CD4-positive, alpha-beta T cell treated with Interferon alpha-2 for 1 hour (primary cell): ENCODE data around the gene OTOR.

Experiments
- DNase-seq, 2 donors: peaks; one replicate each; pipeline ENCODE4 v3.0.0-alpha.2; 2020 to 2022

Gene OTOR

DNA sequence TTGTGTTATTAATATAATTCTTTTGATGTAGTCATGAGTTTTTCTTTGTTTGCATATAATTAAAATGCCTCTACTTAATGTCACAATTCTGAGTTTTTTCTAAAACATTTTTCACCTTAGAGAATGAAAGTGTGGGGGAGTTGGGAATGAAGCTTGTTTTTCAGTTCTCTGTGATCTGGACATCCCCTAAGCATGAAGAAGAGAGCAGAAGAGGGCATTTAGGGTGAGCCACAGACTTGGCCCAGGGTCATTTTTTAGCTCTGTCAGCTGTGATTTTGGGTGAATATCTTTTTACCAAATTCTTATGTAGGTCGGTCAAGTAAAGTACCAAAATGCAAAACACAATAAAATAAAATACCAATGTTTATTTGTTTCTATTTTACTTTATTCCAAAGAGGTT is 3.9 kb downstream of the OTOR start:
- no peak for DNase-seq

DNA sequence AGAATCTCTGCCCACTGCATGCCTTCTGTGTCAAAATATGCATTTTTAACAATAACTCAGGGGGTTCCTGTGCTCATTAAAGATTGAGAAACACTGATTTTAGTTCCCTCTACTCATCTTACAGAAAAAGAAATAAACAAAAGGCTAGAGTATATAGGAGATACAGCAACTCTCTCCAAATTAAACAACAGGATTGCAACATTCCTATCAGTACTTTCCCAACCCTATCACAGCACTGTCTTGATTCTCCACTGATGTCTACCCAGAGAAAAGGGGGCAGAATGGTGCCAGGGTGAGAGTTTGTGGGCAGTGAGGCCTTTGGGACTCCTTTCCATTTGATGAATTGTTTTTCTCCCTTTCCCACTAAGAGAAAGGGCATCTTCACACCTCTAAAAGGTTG is 4.7 kb downstream of the OTOR start:
- no peak for DNase-seq

DNA sequence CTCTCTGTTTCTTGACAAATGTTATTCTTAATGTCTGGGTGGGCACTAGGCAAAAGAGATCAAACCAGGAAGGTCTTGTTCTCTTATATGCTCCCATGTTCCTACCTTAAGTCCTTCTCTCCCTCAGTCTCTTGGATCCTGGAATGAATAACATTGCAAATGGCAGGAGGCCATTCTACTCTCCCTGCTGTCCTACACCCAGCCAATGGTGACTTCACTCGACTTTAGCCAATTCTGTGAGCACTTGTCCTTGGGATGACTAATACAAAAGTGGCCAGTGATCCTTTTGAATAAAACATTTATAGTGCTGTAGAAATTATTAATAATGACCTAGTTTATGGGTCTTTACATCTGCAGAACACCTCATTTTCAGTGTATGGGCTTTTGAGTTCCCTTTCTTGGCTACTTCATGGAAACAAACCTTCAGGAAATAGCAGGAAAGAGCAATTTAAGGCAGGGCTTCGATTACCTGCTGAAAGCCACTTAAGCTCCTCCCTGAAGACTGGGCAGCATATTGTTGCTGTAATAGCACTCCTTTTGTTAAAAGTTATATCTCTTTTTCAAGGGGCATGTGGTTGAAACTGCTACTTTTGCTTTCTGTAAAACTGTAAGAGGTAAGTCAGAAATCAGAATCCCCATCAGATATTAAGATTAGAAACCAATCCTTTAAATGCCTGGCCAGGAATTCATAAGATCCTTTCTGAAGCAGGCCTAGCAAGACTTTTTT is 10.5 kb downstream of the OTOR start:
- no peak for DNase-seq

DNA sequence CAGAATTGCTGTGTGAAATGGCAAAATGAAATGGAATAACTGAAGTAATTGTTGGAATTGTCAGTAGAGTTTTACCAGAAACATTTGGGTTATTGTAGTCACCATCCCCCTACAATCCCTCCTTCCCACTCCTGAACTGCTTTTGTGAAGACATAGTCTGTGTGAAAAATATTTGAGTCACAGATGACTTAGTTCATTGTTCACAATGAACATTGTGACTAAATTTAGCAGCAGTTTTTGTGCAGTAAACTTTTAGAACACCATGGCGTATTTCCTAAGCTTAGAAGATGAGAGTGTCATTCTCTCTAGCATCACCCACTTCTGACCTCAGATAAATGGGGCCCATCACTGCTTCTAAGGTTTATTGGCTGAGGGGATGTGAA is 11.0 kb downstream of the OTOR start:
- no peak for DNase-seq

DNA sequence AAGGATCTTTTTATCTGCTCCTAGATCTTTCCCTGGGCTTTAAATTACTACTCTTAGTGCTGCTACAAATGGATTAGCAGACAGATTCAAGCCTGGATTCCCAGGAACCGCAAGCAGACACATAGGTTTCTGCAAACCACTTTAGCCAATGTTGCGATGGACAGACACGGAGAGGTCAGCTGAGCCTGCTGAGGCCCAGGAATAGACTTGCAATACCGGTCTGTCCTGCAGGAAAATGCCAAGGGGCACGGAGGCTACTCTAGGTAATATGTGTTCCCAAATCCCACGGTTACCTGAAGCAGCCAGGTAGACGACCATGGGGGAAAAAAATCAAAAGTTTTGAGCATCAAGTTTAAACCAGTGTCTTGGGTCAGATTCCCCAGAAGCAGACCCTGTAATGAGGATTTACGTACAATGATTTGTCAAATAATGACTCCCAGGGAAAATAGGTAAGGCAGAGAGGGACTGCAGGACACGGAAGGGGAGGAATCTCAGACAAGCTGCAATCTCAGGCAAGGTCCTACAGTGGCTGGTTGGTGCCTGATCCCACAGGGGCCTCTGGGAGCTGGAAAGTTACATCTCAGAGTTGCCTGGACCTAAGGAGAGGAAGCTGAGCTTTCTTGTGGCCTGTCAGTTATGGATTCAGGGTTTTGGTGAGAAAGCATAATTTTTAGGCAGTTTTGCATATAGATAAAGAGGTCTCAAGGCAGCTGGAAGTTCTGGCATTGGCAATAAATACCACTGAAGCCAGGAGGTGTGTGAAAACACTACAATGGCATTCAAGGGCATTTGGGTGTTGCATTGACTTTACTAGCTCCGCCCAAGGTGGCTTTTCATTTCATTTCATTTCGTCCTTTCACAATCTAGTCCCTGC is 12.5 kb downstream of the OTOR start:
- DNase-seq = no peak

DNA sequence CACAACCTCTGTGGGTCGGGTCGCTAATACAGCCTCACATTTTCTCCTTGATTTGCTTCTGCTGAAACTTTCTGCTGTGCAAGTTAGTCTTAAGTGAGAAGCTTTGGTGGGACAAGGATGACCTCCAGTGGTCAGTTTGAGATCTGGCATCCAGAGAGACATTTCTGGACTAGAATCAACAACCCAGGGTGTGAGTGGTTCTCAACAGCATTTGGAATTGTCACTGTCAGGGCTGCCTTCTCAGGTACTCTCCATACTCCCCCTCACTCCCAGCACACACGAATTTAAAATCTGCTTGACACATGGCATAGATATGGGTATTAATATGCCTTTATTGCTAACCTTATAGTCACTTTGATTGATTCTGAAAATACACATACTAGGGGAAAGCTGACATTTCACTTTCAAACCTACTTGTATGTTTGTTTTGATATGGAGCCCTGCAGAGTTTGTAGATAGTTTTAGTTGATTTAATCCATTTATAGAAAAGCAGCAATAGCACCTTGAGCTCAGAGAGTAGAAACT is 13.2 kb downstream of the OTOR start:
- peak; percentile 29 to 61 for DNase-seq

DNA sequence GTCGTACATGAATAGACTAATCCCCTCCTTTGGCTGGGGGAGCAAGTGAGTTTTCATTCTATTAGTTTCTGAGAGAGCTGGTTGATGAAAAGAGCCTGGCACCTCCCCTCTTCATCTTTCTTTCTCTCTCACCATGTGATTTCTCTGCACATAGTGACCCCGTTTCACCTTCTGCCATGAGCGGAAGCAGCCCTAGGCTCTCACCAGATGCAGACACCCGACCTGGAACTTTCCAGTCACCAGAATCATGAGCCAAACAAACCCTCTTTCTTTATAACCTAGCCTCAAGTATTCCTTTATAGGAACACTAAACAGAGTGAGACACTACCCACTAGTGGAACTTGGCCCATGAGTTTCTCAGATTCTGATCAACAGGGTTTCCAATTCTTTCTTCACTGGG is 16.4 kb downstream of the OTOR start:
- DNase-seq = no peak

DNA sequence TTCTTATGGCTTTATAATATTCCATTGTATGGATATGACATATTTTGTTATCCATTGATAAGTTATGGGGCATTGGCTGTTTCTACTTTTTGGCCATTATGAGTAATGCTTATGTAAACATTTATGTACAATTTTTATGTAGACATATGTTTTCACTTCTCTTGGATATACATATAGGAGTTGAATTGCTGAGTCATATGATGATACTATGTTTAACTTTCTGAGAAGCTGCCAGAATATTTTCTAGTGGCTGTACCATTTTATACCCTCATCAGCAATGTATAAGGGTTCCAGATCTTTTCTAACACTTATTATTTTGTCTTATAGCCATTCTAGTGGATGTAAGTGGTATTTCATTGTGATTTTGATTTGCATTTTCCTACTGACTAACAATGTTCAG is 23.1 kb downstream of the OTOR start:
- no peak for DNase-seq

DNA sequence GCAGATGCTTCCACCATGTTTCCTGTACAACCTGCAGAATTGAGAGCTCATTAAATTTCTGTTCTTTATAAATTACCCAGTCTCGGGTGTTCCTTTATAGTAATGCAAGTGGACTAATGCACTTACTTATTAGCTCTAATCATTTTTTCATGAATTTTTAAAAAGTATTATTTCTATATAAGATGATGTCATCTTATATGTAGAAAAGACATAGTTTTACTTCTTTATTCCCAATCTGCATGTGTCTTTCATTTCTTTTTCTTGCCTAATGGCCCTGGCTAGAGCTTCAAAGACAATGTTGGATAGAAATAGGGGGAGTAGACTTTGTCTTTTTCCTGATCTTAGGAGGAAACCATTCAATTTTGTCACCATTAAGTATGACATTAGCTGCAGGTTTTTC is 27.8 kb downstream of the OTOR start:
- no peak for DNase-seq

DNA sequence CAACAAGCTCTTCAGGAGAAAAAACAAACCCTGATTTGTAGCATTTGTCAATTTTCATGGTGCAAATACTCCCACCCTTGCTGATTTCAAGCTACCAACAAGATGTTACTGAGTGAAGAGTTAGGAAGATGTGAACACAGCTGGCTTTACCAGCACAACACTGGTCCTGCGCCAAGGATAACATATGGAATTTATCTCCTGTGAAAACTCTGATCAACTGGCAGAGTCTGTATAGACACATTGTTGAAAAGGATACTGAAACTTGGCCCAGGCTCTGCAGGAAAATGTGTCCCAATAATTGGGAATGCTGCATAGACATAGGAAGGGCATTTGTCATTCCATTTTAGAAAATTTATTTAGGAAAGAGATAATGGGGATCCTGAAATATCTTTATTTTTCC is 29.0 kb downstream of the OTOR start:
- no peak for DNase-seq

DNA sequence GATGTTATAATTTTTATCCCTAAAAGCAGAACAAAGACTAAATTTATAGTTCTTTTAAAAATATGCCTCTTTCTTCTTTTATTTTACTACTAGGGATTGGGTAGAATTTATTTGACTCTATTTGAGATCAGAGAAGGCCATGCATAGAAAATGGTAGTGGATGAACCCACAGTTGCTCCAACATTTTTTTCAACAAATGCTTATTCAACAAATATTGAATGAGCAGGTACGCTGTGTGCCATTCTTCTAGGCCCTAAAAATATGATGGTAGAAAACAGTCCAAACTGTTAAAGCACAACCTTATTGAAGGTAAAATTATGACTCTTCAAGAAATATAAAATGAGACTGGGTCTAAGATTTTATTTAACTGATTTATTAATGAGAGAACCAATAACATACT is 30.0 kb downstream of the OTOR start:
- no peak for DNase-seq

DNA sequence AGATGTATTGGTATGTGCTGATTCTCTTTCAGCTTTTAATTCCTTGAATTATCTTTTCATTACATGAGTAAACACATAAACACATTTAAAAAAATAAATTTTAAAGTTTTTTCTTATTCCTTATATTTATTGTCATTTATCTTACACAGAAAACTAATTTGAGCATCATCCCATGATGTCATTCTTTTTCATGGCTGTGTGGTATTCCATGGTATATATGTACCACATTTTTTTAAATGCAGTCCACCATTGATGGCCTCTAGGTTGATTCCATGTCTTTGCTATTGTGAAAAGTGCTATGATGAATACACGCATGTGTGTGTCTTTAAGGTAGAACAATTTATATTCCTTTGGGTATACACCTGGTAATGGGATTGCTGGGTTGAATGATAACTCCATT is 33.3 kb downstream of the OTOR start:
- no peak for DNase-seq

DNA sequence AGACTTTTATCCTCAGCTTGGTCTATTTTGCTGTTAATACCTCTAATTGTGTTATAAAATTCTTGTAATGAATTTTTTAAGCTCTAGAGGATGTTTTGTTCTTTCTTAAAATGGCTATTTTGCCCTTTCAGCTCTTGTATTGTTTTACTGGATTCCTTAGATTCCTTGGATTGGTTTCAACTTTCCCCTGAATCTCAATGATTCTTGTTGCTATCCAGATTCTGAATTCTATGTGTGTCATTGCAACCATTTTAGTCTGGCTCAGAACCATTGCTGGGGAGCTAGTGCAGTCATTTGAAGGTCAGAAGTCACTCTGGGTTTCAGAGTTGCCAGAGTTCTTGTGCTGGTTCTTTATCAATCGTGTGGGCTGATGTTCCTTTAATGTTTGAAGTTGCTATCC is 37.1 kb downstream of the OTOR start:
- no peak for DNase-seq
